GM12874 (cell line): ENCODE results near the gene MRPL41.

ENCODE experiments used
- TF ChIP-seq, protein P1 (sequence below): IDR thresholded peaks from 2 replicates; pipeline ENCODE4 v1.5.1; 2011; ENCODE audit warnings: low read depth, mild to moderate bottlenecking, control low read depth, low read length, moderate library complexity; ENCODE audit not compliant: insufficient read depth

Gene MRPL41

DNA sequence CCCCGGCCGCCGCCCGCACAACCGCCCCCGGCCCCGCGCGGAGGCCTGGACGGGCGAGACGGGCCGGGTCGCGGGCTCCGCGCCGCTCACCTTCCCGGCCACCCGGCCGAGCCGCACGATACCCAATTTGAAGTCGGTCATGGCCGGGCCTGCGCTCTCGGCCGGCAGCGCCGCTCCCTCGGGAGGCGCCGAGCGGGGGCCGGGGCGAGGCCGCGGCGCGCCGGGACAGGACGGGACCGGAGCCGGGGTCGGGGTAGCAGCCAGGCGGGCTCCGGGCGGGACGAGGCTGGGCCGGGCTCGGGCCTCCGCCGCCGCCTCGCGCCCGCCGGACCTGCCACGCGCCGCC lies 38.4 kb downstream of the MRPL41 start:
- TF ChIP-seq, protein P1, sequence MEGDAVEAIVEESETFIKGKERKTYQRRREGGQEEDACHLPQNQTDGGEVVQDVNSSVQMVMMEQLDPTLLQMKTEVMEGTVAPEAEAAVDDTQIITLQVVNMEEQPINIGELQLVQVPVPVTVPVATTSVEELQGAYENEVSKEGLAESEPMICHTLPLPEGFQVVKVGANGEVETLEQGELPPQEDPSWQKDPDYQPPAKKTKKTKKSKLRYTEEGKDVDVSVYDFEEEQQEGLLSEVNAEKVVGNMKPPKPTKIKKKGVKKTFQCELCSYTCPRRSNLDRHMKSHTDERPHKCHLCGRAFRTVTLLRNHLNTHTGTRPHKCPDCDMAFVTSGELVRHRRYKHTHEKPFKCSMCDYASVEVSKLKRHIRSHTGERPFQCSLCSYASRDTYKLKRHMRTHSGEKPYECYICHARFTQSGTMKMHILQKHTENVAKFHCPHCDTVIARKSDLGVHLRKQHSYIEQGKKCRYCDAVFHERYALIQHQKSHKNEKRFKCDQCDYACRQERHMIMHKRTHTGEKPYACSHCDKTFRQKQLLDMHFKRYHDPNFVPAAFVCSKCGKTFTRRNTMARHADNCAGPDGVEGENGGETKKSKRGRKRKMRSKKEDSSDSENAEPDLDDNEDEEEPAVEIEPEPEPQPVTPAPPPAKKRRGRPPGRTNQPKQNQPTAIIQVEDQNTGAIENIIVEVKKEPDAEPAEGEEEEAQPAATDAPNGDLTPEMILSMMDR: no peak

DNA sequence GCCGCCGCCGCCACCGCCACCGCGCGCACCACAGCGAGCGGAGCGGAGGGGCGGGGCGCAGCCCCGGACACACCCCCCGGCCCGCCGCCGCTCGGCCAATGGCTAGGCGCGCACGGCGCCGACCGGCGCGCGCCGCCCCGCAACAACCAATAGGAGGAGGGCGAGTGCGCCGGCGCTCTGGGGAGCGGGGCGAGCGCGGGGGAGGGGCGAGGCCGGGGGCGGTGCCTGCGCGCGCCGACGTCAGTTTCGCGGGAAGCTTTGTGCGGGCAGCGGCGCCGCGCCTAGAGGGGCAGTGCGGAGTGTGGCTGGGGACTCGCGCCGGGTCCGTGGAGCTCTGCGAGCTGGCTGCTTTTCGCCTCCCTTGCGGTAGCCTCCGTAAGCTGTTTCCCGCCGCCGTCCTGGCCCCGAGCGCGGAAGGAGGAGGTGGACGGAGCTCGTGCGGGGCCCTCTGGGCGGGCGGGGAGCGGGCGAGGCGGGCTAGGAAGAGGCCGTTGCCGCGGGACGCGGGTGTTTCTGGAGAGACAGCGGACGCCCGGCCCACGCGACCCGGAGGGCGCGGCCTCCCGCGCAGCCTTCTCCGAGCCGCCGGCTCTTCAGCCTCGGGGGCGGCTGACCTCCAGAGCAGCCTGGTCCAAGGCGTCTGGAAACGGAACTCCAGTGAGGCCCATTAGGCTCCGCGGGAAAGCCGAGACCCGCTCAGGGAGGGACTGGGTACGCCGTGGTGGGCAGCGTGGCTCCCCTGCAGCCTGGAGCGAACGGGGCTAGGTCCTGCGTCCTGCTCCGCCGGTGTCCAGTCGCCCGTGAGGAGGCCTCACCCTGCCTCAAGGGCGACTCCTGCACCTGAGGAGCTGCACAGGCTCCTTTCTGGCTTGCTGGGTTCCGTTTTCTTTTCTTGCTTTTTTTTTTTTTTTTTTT lies 39.0 kb downstream of the MRPL41 start, which contains the start of gene ZMYND19:
Gene ZMYND19, minus strand, starts transcription at position 44 of the 915 bp plus-strand sequence. CDS start 249 bp downstream, outside the sequence.
- TF ChIP-seq, protein P1: no peak

DNA sequence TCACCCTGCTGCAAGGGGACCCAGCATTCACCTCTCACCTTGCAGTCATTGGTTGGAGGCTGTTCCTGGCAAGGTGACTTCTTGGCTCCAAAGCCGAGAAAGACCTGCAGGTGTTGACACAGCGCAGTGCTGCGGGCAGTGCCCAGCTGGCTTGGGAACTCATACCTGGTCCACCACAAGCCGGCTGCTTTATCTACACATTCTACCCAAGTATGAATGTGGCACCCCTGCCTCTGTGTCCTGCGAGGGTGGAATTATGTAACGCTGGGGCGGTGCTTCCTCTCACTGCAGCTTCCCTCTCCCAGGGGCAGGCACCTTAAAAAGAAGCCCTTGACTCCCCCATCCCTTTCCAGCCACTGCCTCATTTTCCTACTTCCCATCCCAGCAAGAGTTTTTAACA lies 41.1 kb downstream of the MRPL41 start:
- TF ChIP-seq, protein P1: no peak

DNA sequence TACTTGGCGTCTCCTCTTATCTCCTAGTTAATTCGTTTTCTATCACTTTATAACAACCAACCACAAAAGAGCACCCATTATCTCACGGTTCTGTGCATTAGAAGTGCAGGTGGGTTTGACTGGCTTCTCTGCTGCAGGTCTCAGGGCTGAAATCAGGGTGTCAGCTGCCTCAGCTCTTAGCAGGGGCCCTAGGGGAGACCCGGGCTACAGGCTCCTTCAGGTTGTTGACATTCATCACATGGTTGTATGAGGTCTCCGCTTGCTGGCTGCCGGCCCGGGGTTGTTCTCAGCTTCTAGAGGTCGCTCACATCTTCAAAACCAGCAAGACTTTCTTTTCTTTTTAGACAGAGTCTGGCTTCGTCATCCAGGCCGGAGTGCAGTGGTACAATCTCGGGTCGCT lies 41.5 kb downstream of the MRPL41 start:
- TF ChIP-seq, protein P1: no peak

DNA sequence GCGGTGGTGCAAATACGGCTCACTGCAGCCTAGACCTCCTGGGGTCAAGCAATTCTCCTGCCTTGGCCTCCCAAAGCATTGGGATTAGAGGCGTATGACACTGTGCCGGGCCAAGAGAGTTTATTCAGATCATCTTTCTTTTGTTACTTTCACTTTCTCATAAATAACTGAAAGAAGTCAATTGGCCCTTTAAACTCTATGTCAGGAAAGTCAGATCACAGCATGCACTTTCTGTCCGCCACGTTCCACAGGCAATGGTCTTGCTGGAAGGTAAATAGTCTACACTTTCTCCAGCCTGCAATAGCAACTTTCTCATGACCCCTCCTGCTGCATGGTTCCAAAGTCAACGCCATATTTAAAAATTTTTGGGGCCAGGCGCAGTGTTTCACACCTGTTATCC lies 47.3 kb downstream of the MRPL41 start:
- TF ChIP-seq, protein P1: no peak
